Prostate gland (tissue), 1 donor: ENCODE results near the gene ALDH1A2.

Experiments used
- POLR2A ChIP-seq: fragments of 450-650 bp; IDR thresholded peaks from one replicate; pipeline ENCODE4 v1.6.1; 2016; ENCODE audit warnings: antibody characterized with exemption, mild to moderate bottlenecking
- POLR2AphosphoS5 ChIP-seq: sonication (generic); formaldehyde crosslinking; IDR thresholded peaks from one replicate; pipeline ENCODE4 v1.6.1; 2017; ENCODE audit warnings: antibody characterized with exemption

DNA sequence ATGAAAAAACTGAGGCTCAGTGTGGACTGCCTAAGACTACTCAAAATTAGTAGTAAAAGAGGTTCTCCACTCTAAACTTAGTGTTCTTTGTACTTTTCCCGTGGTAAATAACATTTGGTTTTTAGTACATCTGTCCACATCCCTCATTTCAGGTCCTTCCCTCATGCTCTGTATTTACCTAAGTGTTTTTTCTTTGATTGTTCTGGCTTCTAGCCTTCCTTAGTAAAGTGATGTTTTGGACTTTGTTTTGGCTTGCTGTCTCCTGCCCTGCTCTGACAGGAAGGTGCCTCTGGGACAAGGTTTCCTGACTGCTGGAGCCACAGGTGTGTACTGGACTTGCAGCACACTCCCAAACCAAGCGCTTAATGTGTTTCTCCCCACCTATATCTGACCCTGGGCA is 29.9 kb upstream of the ALDH1A2 start:
- no peak for TF ChIP-seq POLR2A
- peak; percentile 65 for TF ChIP-seq POLR2AphosphoS5
